Upper lobe of right lung (tissue), 1 donor: Measurements from ENCODE around the gene OCIAD1. TPM values are rescaled to one million over a fixed set of nuclear protein-coding genes. Genes with fewer than 3 reads are reported as not detected.
"Not testable (repeated sequence)": the region's sequence is repeated elsewhere in the genome, so short reads cannot be mapped to it uniquely, and the experiment has no call there.

Experiments
- ATAC-seq: fragments of 200-7000 bp; cut with Tn5 transposase; one replicate; pipeline ENCODE4 v1.9.1; 2020; ENCODE audit warnings: mild to moderate bottlenecking, moderate library complexity
- DNase-seq: peaks from one replicate; pipeline ENCODE4 v3.0.0-alpha.2; 2020
- H3K27ac ChIP-seq: fragments of 200-600 bp; one replicate; pipeline ENCODE4 v1.8.0; 2022
- H3K27me3 ChIP-seq: fragments of 200-600 bp; one replicate; pipeline ENCODE4 v1.8.0; 2022; ENCODE audit warnings: mild to moderate bottlenecking
- H3K36me3 ChIP-seq: fragments of 200-600 bp; one replicate; pipeline ENCODE4 v1.8.0; 2022
- H3K4me1 ChIP-seq: fragments of 200-600 bp; one replicate; pipeline ENCODE4 v1.8.0; 2022
- H3K4me3 ChIP-seq: fragments of 200-600 bp; one replicate; pipeline ENCODE4 v1.8.0; 2022; ENCODE audit warnings: mild to moderate bottlenecking
- H3K9me3 ChIP-seq: fragments of 200-600 bp; one replicate; pipeline ENCODE4 v1.8.0; 2022
- intact Hi-C: fragments of 100-400 bp; cut with DNase I; formaldehyde crosslinking; loops from one replicate; pipeline ENCODE4 v1.11.0; 2022
- total RNA-seq: library from RNA; stranded (reverse); fragmentation: NEBNext Ultra II Directional; extraction: Animal tissue kit (Norgen Biotek cat#: 25700); gene quantifications from one replicate; pipeline ENCODE4 v1.2.1, GENCODE V29; 2021
- TF ChIP-seq, protein P1 (sequence below): fragments of 200-600 bp; IDR thresholded peaks from one replicate; pipeline ENCODE4 v1.8.0; 2022; ENCODE audit warnings: antibody characterized with exemption
- donor health status: DM: no; HTN: yes; CAD: no; lungs with severe emphysema.

OCIAD1 gene
- total RNA-seq, 1 donor from 2014 or later: 101 TPM

DNA sequence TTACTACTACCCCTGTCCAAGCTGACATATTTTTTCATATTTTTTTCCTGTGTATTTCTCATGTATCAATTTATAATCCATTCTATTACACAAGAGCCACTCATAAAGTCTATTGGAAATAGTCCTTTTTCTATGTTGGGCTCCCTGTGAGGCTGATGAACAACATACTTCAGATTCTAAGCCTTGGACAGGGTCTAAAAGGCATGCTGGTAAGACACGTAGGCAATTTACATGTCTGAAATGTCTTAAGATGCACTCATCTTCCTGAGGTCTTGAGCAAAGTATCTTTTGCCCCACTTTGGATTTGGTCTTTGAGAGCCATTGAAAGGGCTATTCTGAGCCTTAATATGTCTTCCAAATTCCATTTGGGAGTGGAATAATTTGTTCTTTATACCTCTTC is 31.8 kb downstream of the OCIAD1 start:
- no peak overlapping the region for H3K4me3 ChIP-seq
- DNase-seq (no peak), ATAC-seq (no peak)
- TF ChIP-seq, protein P1, sequence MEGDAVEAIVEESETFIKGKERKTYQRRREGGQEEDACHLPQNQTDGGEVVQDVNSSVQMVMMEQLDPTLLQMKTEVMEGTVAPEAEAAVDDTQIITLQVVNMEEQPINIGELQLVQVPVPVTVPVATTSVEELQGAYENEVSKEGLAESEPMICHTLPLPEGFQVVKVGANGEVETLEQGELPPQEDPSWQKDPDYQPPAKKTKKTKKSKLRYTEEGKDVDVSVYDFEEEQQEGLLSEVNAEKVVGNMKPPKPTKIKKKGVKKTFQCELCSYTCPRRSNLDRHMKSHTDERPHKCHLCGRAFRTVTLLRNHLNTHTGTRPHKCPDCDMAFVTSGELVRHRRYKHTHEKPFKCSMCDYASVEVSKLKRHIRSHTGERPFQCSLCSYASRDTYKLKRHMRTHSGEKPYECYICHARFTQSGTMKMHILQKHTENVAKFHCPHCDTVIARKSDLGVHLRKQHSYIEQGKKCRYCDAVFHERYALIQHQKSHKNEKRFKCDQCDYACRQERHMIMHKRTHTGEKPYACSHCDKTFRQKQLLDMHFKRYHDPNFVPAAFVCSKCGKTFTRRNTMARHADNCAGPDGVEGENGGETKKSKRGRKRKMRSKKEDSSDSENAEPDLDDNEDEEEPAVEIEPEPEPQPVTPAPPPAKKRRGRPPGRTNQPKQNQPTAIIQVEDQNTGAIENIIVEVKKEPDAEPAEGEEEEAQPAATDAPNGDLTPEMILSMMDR: no peak
- H3K27me3 ChIP-seq: no peaks in the 10 kb centered on the region
- intact Hi-C loops: no loop called here
- peaks cover 4% of the 10 kb centered on the region for H3K9me3 ChIP-seq
- peaks cover 41% of the 10 kb centered on the region for H3K36me3 ChIP-seq
- H3K4me1 ChIP-seq: no peaks in the 10 kb centered on the region
- no peak overlapping the region for H3K27ac ChIP-seq

DNA sequence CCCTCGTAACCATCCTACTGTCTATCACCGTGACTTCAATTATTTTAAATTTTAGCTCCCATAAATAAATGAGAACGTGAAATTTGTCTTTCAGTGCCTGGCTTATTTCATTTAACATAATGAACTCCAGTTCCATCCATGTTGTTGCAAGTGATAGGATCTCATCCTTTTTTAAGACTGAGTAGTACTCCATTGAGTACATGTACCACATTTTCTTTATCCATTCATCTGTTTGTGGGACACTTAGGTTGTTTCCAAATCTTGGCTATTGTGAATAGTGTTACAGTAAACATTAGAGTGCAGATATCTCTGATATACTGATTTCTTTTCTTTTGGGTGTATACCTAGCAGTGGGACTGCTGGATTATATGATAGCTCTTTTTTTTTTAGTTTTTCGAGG is 32.8 kb downstream of the OCIAD1 start:
- DNase-seq (no peak), ATAC-seq (no peak)
- H3K27me3 ChIP-seq: no peaks in the 10 kb centered on the region
- no peaks in the 10 kb centered on the region for H3K4me1 ChIP-seq
- H3K4me3 ChIP-seq: no peak overlapping the region
- TF ChIP-seq, protein P1: no peak
- H3K27ac ChIP-seq: no peak overlapping the region
- intact Hi-C loops: no loop called here
- peaks cover 4% of the 10 kb centered on the region for H3K9me3 ChIP-seq
- H3K36me3 ChIP-seq: peaks cover 31% of the 10 kb centered on the region

DNA sequence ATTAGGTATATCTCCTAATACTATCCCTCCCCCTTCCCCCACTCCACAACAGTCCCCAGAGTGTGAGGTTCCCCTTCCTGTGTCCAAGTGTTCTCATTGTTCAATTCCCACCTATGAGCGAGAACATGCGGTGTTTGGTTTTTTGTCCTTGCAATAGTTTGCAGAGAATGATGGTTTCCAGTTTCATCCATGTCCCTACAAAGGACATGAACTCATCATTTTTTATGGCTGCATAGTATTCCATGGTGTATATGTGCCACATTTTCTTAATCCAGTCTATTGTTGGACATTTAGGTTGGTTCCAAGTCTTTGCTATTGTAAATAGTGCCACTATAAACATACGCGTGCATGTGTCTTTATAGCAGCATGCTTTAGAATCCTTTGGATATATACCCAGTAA is 33.8 kb downstream of the OCIAD1 start:
- DNase-seq, H3K4me1 ChIP-seq, H3K9me3 ChIP-seq, ATAC-seq, intact Hi-C loops, H3K27me3 ChIP-seq, H3K27ac ChIP-seq, H3K4me3 ChIP-seq: not testable (repeated sequence)
- peaks cover 21% of the 10 kb centered on the region for H3K36me3 ChIP-seq

GRCh38 chr4:48877827-48878535 is 47.1 kb downstream of the OCIAD1 start:
- Histone ChIP-seq H3K27me3 (no peaks in the 10 kb centered on the region), H3K4me1 (no peaks in the 10 kb centered on the region), H3K9me3 (no peaks in the 10 kb centered on the region), H3K36me3 (no peaks in the 10 kb centered on the region), H3K27ac (no peak overlapping the region), H3K4me3 (no peak overlapping the region)
- TF ChIP-seq, protein P1: no peak
- ATAC-seq (no peak), DNase-seq (no peak)
- intact Hi-C loops: no loop called here

DNA sequence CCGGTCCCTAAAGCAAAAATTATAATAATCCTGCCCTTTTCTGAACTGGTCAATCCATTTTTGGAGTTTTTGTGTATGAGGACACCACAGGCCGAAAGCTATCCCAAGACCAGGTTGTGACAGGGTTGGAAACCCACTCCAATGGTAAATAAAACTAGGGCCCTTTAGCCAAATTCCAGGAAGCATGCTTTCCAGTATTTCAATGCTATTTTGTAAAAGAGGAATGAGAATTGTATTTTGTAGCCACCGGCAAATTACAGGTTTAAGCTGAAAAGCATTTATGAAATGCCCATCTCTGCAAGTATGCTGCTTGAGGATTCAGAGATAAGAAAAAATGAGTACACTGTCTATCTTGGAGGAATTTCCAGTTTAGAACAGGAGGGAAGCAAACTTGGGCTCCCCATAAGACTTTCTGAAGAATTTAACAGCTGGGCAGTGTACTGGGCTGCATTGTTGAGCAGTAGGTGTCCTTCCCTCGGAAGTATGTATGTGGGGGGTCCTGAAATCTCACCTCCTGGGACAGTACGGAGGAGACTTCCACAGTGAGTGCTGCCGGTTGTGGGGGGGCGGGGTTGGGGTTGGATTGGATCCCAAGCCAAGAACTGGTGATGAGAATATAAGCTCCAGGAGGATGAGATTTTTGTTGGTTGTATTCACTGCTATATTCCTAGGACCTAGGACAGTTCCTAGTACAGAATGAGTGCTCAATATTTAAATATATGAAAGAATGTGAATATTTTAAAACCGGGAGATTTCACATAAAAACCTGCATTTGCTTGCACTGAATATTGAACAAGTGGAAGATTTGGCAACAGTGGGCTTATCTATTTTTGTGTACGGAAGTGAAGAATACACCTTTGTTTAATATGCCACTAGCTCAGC is 48.9 kb downstream of the OCIAD1 start:
- ATAC-seq: no peak
- Histone ChIP-seq H3K27ac (no peak overlapping the region), H3K9me3 (no peaks in the 10 kb centered on the region), H3K4me3 (no peak overlapping the region), H3K36me3 (no peaks in the 10 kb centered on the region), H3K27me3 (no peaks in the 10 kb centered on the region), H3K4me1 (no peaks in the 10 kb centered on the region)
- no peak for DNase-seq
- TF ChIP-seq, protein P1: no peak
- intact Hi-C loops: no loop called here

- intact Hi-C loops, ATAC-seq, H3K4me1 ChIP-seq: not testable (repeated sequence)
Observed at GRCh38 chr4:48881646-48882045, 50.8 kb downstream of the OCIAD1 start.

GRCh38 chr4:48889750-48890149 is 58.9 kb downstream of the OCIAD1 start:
- H3K9me3 ChIP-seq, H3K36me3 ChIP-seq, ATAC-seq, H3K4me1 ChIP-seq, intact Hi-C loops, DNase-seq, H3K27me3 ChIP-seq, H3K4me3 ChIP-seq, H3K27ac ChIP-seq: not testable (repeated sequence)

More at GRCh38 chr4:48881646-48882045, 50.8 kb downstream of the OCIAD1 start:
- not testable (repeated sequence) for H3K9me3 ChIP-seq, H3K27me3 ChIP-seq, DNase-seq, H3K27ac ChIP-seq, H3K4me3 ChIP-seq, H3K36me3 ChIP-seq
